IMR-90 (cell line): Measurements from ENCODE around the gene KAZN.

Source experiments
- CEBPB ChIP-seq: IDR thresholded peaks from 2 replicates; pipeline ENCODE4 v1.6.1; 2012; ENCODE audit warnings: low read depth, low read length, improper control_type of control experiment
- CHD1 ChIP-seq: IDR thresholded peaks from 2 replicates; pipeline ENCODE4 v1.6.1; 2012; ENCODE audit warnings: low read depth, low read length, improper control_type of control experiment
- FOS ChIP-seq: fragments of 150-350 bp; IDR thresholded peaks from 2 replicates; pipeline ENCODE4 v1.6.1; 2016; ENCODE audit warnings: low read depth, low read length
- MAFK ChIP-seq: IDR thresholded peaks from 2 replicates; pipeline ENCODE4 v1.6.1; 2012; ENCODE audit warnings: low read depth, low read length, improper control_type of control experiment
- MXI1 ChIP-seq: IDR thresholded peaks from 2 replicates; pipeline ENCODE4 v1.6.1; 2012; ENCODE audit warnings: low read depth, mild to moderate bottlenecking, low read length, moderate library complexity, borderline replicate concordance
- NFE2L2 ChIP-seq: fragments of 150-350 bp; IDR thresholded peaks from 2 replicates; pipeline ENCODE4 v1.6.1; 2016; ENCODE audit warnings: low read depth, mild to moderate bottlenecking, low read length
- POLR2A ChIP-seq: IDR thresholded peaks from 2 replicates; pipeline ENCODE4 v1.6.1; 2012; ENCODE audit warnings: mild to moderate bottlenecking, low read depth, low read length
- RAD21 ChIP-seq: IDR thresholded peaks from 2 replicates; pipeline ENCODE4 v1.6.1; 2012; ENCODE audit warnings: low read length, improper control_type of control experiment
- SMC3 ChIP-seq: fragments of 150-350 bp; IDR thresholded peaks from 2 replicates; pipeline ENCODE4 v1.6.1; 2016; ENCODE audit warnings: low read depth, mild to moderate bottlenecking, antibody characterized with exemption, low read length, moderate library complexity
- TF ChIP-seq, protein P1 (sequence below): conservative IDR thresholded peaks from 2 replicates; pipeline ENCODE4 v1.5.1; 2012; ENCODE audit warnings: mild to moderate bottlenecking, low read depth, low read length, improper control_type of control experiment
- TF ChIP-seq, protein P2 (sequence below): fragments of 150-350 bp; IDR thresholded peaks from 2 replicates; pipeline ENCODE4 v1.6.1; 2017; ENCODE audit warnings: mild to moderate bottlenecking, antibody characterized with exemption, low read length, low read depth
- TF ChIP-seq, protein P3 (sequence below): fragments of 150-350 bp; IDR thresholded peaks from 2 replicates; pipeline ENCODE4 v1.6.1; 2016; ENCODE audit warnings: low read depth, mild to moderate bottlenecking, low read length, moderate library complexity, borderline replicate concordance

DNA sequence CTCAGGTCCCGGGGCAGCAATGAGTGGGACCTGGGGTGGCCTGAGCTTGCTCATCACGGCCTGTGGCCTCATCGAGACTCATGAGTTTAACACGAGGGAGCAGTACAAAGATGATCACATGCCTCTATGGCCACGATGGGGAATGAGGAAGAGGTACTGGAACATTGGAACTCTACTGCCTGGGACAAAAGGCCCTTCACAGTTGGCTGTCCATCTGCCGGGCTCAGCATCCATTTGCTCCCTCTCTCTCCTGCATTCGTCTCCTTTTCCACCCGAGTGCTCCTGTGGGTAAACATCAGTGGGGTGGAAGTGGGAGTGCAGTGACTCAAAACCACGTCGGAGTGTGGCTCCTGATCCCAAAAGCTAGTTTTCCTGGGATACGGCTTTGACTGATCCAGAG lies 124.9 kb downstream of the KAZN start:
- TF ChIP-seq, protein P1, sequence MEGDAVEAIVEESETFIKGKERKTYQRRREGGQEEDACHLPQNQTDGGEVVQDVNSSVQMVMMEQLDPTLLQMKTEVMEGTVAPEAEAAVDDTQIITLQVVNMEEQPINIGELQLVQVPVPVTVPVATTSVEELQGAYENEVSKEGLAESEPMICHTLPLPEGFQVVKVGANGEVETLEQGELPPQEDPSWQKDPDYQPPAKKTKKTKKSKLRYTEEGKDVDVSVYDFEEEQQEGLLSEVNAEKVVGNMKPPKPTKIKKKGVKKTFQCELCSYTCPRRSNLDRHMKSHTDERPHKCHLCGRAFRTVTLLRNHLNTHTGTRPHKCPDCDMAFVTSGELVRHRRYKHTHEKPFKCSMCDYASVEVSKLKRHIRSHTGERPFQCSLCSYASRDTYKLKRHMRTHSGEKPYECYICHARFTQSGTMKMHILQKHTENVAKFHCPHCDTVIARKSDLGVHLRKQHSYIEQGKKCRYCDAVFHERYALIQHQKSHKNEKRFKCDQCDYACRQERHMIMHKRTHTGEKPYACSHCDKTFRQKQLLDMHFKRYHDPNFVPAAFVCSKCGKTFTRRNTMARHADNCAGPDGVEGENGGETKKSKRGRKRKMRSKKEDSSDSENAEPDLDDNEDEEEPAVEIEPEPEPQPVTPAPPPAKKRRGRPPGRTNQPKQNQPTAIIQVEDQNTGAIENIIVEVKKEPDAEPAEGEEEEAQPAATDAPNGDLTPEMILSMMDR, result no peak
- TF ChIP-seq POLR2A (no peak), RAD21 (no peak), FOS (no peak), MXI1 (no peak), MAFK (no peak), CHD1 (no peak), SMC3 (no peak), CEBPB (no peak), NFE2L2 (no peak)
- TF ChIP-seq, protein P2, sequence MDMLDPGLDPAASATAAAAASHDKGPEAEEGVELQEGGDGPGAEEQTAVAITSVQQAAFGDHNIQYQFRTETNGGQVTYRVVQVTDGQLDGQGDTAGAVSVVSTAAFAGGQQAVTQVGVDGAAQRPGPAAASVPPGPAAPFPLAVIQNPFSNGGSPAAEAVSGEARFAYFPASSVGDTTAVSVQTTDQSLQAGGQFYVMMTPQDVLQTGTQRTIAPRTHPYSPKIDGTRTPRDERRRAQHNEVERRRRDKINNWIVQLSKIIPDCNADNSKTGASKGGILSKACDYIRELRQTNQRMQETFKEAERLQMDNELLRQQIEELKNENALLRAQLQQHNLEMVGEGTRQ, result no peak
- TF ChIP-seq, protein P3, sequence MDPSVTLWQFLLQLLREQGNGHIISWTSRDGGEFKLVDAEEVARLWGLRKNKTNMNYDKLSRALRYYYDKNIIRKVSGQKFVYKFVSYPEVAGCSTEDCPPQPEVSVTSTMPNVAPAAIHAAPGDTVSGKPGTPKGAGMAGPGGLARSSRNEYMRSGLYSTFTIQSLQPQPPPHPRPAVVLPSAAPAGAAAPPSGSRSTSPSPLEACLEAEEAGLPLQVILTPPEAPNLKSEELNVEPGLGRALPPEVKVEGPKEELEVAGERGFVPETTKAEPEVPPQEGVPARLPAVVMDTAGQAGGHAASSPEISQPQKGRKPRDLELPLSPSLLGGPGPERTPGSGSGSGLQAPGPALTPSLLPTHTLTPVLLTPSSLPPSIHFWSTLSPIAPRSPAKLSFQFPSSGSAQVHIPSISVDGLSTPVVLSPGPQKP, result no peak
